ENCODE data around the gene S100A7A.

The S100A7A gene

GRCh38 chr1:153380711-153381110 is 35.6 kb upstream of the S100A7A start:
- Histone ChIP-seq H3K4me1 (ENCODE audit: insufficient read depth, low read length, severe bottlenecking) (no peaks in the 10 kb centered on the region), H3K9me2 (ENCODE audit: low read depth, low read length) (no peaks in the 10 kb centered on the region), H3F3A (ENCODE audit: insufficient read depth, low read length) (no peaks in the 10 kb centered on the region), H3K27me3 (ENCODE audit: insufficient read depth, low read length) (no peaks in the 10 kb centered on the region), H3K79me2 (ENCODE audit: insufficient read depth, low read length) (no peaks in the 10 kb centered on the region), H3K4me3 (ENCODE audit: low read depth, low read length, poor library complexity, severe bottlenecking) (no peak overlapping the region), H2AFZ (ENCODE audit: low read length) (no peak overlapping the region), H3K9ac (ENCODE audit: low read length) (no peak overlapping the region), H3K27ac (ENCODE audit: low read depth, low read length, poor library complexity, severe bottlenecking) (no peak overlapping the region), H3K36me3 (ENCODE audit: insufficient read depth, low read length) (no peaks in the 10 kb centered on the region), H3K4me2 (ENCODE audit: low read length) (no peak overlapping the region), H4K20me1 (ENCODE audit: insufficient read depth, low read length) (no peaks in the 10 kb centered on the region), H3K9me3 (ENCODE audit: low read length) (no peaks in the 10 kb centered on the region)
- no peak for TF ChIP-seq EZH2 (IDR thresholded peaks at IDR 0.05; ENCODE audit: borderline replicate concordance, low read length)
- TF ChIP-seq, protein P1, sequence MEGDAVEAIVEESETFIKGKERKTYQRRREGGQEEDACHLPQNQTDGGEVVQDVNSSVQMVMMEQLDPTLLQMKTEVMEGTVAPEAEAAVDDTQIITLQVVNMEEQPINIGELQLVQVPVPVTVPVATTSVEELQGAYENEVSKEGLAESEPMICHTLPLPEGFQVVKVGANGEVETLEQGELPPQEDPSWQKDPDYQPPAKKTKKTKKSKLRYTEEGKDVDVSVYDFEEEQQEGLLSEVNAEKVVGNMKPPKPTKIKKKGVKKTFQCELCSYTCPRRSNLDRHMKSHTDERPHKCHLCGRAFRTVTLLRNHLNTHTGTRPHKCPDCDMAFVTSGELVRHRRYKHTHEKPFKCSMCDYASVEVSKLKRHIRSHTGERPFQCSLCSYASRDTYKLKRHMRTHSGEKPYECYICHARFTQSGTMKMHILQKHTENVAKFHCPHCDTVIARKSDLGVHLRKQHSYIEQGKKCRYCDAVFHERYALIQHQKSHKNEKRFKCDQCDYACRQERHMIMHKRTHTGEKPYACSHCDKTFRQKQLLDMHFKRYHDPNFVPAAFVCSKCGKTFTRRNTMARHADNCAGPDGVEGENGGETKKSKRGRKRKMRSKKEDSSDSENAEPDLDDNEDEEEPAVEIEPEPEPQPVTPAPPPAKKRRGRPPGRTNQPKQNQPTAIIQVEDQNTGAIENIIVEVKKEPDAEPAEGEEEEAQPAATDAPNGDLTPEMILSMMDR (IDR thresholded peaks at IDR 0.05; ENCODE audit: low read length), result no peak

DNA sequence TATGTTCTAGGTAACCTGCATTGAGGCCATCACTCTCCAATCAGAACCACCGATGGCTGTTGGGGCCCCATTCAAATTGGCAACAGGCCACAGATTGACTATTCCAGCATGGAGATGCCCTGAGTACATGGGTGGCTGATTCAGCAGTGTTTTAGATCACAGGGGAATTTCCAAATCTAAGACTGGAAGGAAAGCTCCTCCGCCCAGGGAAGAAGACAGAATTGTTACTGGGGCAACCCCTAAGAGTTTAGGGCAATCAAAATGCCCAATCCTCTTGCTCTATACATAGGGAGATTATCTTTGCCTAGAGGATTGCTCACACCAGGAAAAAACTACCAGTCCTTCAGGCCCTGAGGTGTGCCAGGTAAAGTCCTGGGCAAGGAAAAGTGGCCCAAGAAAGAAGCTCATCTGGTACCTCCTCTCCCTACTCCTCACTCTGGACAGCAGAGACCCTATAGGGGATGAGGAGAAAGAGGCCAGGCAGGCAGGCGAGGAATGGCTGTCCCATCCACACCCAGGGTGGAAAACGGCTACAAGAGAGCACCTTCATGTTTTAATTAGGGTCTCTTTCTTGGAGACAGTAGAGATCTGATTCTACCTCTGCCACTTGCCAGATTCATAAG is 31.3 kb upstream of the S100A7A start:
- no peaks in the 10 kb centered on the region for H3K9me3 ChIP-seq (ENCODE audit: low read length)
- no peaks in the 10 kb centered on the region for H3K9me2 ChIP-seq (ENCODE audit: low read depth, low read length)
- H3K27ac ChIP-seq (ENCODE audit: low read depth, low read length, poor library complexity, severe bottlenecking), result no peak overlapping the region
- no peaks in the 10 kb centered on the region for H3K4me1 ChIP-seq (ENCODE audit: insufficient read depth, low read length, severe bottlenecking)
- no peaks in the 10 kb centered on the region for H3K36me3 ChIP-seq (ENCODE audit: insufficient read depth, low read length)
- H3F3A ChIP-seq (ENCODE audit: insufficient read depth, low read length), result no peaks in the 10 kb centered on the region
- H4K20me1 ChIP-seq (ENCODE audit: insufficient read depth, low read length), result no peaks in the 10 kb centered on the region
- TF ChIP-seq EZH2 (IDR thresholded peaks at IDR 0.05; ENCODE audit: borderline replicate concordance, low read length), result no peak
- TF ChIP-seq, protein P1 (IDR thresholded peaks at IDR 0.05; ENCODE audit: low read length), result no peak
- H3K9ac ChIP-seq (ENCODE audit: low read length), result no peak overlapping the region
- no peak overlapping the region for H3K4me3 ChIP-seq (ENCODE audit: low read depth, low read length, poor library complexity, severe bottlenecking)
- no peak overlapping the region for H3K4me2 ChIP-seq (ENCODE audit: low read length)
- H3K79me2 ChIP-seq (ENCODE audit: insufficient read depth, low read length), result no peaks in the 10 kb centered on the region
- no peaks in the 10 kb centered on the region for H3K27me3 ChIP-seq (ENCODE audit: insufficient read depth, low read length)
- H2AFZ ChIP-seq (ENCODE audit: low read length), result no peak overlapping the region

- Histone ChIP-seq H3K9ac (ENCODE audit: low read length) (no peak overlapping the region), H3K36me3 (ENCODE audit: insufficient read depth, low read length) (no peaks in the 10 kb centered on the region), H3F3A (ENCODE audit: insufficient read depth, low read length) (no peaks in the 10 kb centered on the region), H3K79me2 (ENCODE audit: insufficient read depth, low read length) (no peaks in the 10 kb centered on the region), H3K4me1 (ENCODE audit: insufficient read depth, low read length, severe bottlenecking) (no peaks in the 10 kb centered on the region), H3K27me3 (ENCODE audit: insufficient read depth, low read length) (no peaks in the 10 kb centered on the region), H3K4me3 (ENCODE audit: low read depth, low read length, poor library complexity, severe bottlenecking) (no peak overlapping the region), H3K4me2 (ENCODE audit: low read length) (no peak overlapping the region), H3K9me3 (ENCODE audit: low read length) (no peaks in the 10 kb centered on the region), H4K20me1 (ENCODE audit: insufficient read depth, low read length) (no peaks in the 10 kb centered on the region), H2AFZ (ENCODE audit: low read length) (no peak overlapping the region), H3K27ac (ENCODE audit: low read depth, low read length, poor library complexity, severe bottlenecking) (no peak overlapping the region), H3K9me2 (ENCODE audit: low read depth, low read length) (no peaks in the 10 kb centered on the region)
- no peak for TF ChIP-seq EZH2 (IDR thresholded peaks at IDR 0.05; ENCODE audit: borderline replicate concordance, low read length)
- TF ChIP-seq, protein P1 (IDR thresholded peaks at IDR 0.05; ENCODE audit: low read length), result no peak
These were observed 29.8 kb upstream of the S100A7A start for GRCh38 chr1:153386500-153386901.
